Stimulated activated CD8-positive, alpha-beta memory T cell treated with anti-CD3 and anti-CD28 coated beads, Interleukin-12 subunit alpha, Interleukin-12 subunit beta, amount 100 ng/mL, for 1 hour (primary cell): ENCODE data around the gene LARGE2.
"Not testable (repeated sequence)": the region's sequence is repeated elsewhere in the genome, so short reads cannot be mapped to it uniquely, and the experiment has no call there.

Experiments used
- DNase-seq: peaks from one replicate; pipeline ENCODE4 v3.0.0-alpha.2; 2020; ENCODE audit warnings: low read depth

LARGE2 gene

DNA sequence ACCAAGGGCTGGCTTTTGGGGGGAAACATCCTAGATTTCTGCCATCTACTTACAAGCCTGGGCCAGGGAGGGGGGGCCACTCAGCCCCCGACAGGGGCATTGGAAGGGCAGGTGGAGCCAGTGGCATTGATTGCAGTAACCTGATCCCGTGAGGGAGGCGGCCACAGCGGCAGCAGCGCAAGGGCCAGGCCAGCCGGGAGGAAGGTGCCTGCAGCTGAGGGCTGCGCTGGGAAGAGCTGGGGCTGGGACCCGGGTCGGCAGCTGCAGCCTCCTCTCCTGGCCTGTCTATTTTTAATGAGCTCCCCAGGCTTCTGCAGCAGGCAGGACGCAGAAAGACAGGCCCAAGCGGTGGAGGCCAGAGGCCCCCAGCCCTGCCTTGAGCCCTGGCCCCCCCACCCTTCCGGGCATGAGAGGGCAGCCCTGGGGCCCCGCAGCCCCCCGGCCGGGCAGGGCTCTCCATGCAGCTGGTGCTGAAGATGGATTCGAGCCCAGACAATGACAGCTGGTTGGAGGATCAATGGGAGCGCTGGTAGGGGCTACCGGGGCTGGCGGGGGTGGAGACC lies 26.0 kb upstream of the LARGE2 start:
- DNase-seq: no peak

- no peak for DNase-seq
Observed at GRCh38 chr11:45897556-45897955, 24.9 kb upstream of the LARGE2 start.

GRCh38 chr11:45899086-45899447 lies 23.4 kb upstream of the LARGE2 start:
- no peak for DNase-seq

GRCh38 chr11:45899448-45900174 lies 22.8 kb upstream of the LARGE2 start:
- peak; percentile 39 for DNase-seq

DNA sequence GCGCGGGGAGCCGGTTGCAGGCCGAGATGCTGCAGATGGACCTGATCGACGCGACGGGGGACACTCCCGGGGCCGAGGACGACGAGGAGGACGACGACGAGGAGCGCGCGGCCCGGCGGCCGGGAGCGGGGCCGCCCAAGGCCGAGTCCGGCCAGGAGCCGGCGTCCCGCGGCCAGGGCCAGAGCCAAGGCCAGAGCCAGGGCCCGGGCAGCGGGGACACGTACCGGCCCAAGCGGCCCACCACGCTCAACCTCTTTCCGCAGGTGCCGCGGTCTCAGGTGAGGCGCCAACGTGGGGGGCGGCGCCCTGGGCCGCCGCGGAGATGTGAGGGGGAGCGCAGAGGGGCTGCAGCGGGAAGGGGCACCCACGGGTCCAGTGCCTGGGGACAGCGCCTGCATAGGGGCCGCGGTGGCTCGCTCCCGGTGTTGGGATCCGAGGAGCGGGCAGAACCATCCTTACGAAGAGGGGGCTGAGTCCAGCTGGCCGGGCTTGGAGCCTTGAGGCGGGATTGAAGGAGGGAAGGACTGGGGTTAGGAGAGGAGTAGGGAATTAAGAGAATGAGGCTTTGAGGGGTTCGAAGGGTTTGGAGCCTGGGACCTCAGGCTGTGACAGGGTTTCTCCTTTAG lies 22.2 kb upstream of the LARGE2 start:
- DNase-seq: not testable (repeated sequence)

DNA sequence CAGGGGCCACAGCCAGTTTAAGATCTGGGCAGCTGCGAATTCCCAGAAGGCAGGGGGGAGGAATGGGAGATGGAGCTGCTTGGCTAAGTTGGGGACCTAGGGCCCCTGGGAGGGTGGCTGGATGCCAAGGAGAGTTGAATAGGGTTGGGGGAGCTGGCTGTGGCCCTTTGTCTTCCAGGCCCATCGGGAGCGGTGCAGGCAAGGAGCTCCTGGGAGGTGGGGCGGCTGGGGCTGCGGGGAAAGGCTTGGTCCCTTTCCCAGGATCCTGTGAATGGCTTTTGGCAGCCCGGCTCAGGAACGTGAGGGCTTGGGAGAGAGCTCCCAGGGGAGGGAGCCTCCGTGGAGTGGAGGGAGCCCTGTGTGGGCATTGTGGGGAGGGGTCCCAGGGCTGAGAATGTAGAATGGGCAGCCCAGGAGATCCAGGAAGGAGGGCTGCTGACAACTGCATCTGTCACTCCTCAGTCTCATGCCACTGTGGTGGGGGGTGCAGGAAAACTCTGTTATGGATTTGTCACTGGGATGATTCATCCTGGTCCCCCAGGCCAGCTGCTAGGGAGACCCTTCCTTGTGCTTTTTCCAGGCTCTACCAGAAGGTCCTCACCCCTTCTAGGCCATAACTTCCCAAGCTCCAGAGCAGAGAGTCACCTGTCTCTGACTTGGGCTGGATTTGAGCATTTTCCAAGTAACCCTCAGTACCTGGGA lies 21.4 kb upstream of the LARGE2 start:
- no peak for DNase-seq

- DNase-seq: no peak
Observed at GRCh38 chr11:45901626-45902025, 20.8 kb upstream of the LARGE2 start.

DNA sequence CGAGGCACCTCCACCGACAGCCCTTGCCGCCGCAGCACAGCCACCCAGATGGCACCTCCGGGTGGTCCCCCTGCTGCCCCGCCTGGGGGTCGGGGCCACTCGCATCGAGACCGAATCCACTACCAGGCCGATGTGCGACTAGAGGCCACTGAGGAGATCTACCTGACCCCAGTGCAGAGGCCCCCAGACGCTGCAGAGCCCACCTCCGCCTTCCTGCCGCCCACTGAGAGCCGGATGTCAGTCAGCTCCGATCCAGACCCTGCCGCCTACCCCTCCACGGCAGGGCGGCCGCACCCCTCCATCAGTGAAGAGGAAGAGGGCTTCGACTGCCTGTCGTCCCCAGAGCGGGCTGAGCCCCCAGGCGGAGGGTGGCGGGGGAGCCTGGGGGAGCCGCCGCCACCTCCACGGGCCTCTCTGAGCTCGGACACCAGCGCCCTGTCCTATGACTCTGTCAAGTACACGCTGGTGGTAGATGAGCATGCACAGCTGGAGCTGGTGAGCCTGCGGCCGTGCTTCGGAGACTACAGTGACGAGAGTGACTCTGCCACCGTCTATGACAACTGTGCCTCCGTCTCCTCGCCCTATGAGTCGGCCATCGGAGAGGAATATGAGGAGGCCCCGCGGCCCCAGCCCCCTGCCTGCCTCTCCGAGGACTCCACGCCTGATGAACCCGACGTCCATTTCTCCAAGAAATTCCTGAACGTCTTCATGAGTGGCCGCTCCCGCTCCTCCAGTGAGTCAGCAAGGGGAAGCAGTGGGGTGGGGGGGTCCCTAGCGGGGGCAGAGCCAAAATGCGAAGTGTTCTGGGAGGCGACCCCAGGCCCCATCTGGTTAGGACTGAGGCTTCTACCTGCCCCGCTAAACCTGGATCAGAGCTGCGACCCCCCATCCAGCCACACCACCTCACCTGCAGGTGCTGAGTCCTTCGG lies 19.7 kb upstream of the LARGE2 start:
- no peak for DNase-seq

DNA sequence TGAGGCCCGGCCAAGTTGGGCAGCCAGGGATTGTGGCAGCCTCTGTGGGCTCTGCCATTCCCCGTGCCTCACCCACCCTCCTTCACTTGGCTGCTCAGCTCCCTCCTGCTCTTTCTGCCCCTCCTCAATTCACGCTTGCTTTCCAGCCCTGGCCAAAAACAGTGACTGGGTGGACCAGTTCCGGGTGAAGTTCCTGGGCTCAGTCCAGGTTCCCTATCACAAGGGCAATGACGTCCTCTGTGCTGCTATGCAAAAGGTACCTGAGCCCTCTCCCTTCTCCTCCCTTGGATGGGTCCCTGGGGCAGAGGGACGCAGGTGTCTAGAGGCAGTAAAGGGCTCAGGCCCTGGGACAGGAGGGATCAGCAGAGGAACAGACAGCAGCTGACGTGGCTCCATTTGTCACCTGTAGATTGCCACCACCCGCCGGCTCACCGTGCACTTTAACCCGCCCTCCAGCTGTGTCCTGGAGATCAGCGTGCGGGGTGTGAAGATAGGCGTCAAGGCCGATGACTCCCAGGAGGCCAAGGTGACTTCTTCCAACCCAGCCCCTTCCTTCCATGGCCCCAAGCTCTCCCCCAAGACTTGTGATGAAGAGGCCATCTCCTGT lies 18.0 kb upstream of the LARGE2 start:
- DNase-seq: no peak

- no peak for DNase-seq
Observed at GRCh38 chr11:45905095-45905494, 17.4 kb upstream of the LARGE2 start.

DNA sequence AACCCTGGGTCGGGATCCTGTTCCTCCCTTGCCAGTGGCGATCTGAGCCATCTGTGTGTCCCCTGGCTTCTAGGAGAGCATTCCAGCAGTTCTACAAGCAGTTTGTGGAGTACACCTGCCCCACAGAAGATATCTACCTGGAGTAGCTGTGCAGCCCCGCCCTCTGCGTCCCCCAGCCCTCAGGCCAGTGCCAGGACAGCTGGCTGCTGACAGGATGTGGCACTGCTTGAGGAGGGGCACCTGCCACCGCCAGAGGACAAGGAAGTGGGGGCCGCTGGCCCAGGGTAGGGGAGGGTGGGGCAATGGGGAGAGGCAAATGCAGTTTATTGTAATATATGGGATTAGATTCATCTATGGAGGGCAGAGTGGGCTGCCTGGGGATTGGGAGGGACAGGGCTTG lies 16.9 kb upstream of the LARGE2 start:
- DNase-seq: not testable (repeated sequence)

GRCh38 chr11:45906096-45906682 lies 16.3 kb upstream of the LARGE2 start:
- DNase-seq: no peak

DNA sequence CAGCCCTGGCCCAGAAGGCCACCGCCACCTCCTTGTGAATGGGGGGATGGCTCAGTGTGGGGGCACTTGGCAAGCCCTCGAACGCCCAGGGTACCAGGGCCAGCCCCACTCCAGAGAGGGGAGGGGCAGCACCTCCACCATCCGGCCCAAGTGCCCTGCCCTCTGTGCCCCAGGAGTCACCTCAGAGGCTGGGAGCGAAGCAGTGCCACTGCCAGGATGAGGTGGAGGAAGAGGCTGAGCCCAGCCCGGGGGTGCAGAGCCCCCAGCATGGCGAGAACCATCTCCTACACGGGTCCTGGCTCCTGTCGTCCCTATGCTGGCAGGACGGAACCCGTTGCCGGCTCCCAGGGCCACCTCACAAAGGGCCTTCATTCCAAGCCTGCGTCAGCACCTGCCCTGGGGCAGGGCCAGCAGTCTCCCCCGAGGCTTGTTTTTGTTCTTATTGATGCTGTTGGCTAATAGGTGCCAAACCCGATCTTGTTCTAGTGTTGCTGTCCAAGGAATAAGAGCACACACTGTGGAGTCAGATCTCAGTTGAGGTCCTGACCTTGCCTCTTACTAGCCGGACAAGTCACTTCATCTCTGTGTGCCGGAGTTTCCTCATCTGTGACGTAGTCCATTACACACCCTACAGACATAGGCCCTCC lies 15.4 kb upstream of the LARGE2 start, which contains the start of gene FREY1:
Gene FREY1 (minus strand): TSS at position 307 of the 647 bp plus-strand sequence. CDS start 26 bp downstream, at position 281.
- no peak for DNase-seq

- no peak for DNase-seq
Observed at GRCh38 chr11:45907911-45908370, 14.5 kb upstream of the LARGE2 start.

GRCh38 chr11:45909594-45910475 lies 12.6 kb upstream of the LARGE2 start:
- DNase-seq: no peak

- DNase-seq: no peak
Observed at GRCh38 chr11:45910623-45911022, 11.8 kb upstream of the LARGE2 start.

- no peak for DNase-seq
Observed at GRCh38 chr11:45913514-45913913, 8.9 kb upstream of the LARGE2 start.

DNA sequence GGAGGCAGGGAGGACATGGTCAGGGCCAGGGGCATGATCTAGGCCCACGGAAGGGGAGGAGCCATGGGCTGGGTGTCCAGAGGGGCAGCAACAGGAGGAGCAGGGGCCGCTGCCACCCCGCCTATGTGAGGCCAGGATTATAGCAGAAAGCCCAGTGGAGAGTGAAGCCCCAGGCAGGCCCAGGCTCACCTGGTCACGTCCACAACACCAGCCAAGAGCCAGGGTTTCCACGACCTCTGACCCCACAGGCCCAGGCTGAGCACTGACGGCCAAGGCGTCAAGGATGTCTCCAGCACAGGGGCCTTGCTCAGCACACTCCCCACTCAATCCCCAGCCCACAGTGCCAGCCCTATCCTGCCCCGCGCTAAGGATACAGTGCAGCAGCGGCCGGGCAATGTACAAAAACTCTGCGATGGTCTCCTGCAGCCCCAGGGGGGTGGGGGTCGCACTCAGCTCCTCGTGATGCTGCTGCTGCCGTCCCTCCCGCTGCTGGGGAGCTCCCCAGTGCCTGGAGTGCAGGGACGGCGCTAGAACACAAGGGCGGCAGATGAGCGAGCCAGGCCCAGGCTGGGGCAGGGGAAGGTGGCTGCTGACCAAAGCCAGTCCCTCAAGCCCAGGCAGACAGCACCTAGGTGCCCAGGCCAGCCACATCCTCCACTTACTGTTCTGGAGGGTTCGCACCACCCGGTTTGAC lies 8.4 kb upstream of the LARGE2 start:
- DNase-seq: no peak

DNA sequence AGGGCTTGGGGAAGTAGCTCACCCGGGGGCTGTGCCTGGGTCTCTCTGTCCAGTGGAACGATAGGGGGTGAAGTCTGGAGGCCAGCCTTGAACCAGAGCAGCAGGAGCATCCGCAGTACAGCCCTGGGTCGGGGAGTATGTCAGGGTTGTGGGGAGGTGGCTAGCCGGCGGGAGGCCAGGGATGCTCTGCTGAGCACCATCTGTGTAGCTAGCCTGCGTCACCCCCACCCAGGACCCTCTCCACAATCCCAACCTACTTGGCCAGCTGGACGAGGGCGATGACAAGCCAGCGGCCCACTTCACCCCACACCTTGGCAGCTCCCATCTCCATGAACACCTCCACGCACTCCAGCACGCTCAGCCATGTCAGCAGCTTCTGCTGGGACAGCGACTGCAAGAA lies 7.0 kb upstream of the LARGE2 start:
- DNase-seq: no peak
